Endodermal cell (in vitro differentiated cells): ENCODE data around the gene CLIC1. TPM values are rescaled to one million over a fixed set of nuclear protein-coding genes. Genes with fewer than 3 reads are reported as not detected.

ENCODE experiments used
- DNase-seq: peaks from one replicate; pipeline ENCODE4 v3.0.0-alpha.2; 2017
- H3K27ac ChIP-seq: 2 replicates; pipeline ENCODE4 v1.5.1; 2013; ENCODE audit warnings: mild to moderate bottlenecking, low read depth, low read length, moderate library complexity
- H3K27me3 ChIP-seq: 2 replicates; pipeline ENCODE4 v1.6.1; 2013; ENCODE audit warnings: mild to moderate bottlenecking, low read length, moderate library complexity; ENCODE audit not compliant: insufficient read depth, control insufficient read depth, poor library complexity, severe bottlenecking
- H3K36me3 ChIP-seq: 2 replicates; pipeline ENCODE4 v1.7.0; 2013; ENCODE audit warnings: mild to moderate bottlenecking, low read length, moderate library complexity; ENCODE audit not compliant: control insufficient read depth, insufficient read depth
- H3K4me1 ChIP-seq: one replicate; pipeline ENCODE4 v1.7.0; 2013; ENCODE audit warnings: low read length; ENCODE audit not compliant: control insufficient read depth, insufficient read depth
- H3K4me3 ChIP-seq: 2 replicates; pipeline ENCODE4 v1.5.1; 2013; ENCODE audit warnings: mild to moderate bottlenecking, low read length, moderate library complexity
- H3K9ac ChIP-seq: 2 replicates; pipeline ENCODE4 v1.6.1; 2013; ENCODE audit warnings: mild to moderate bottlenecking, low read length, moderate library complexity; ENCODE audit not compliant: poor library complexity, severe bottlenecking; ENCODE audit errors: extremely low read depth
- H3K9me3 ChIP-seq: 2 replicates; pipeline ENCODE4 v1.6.1; 2013; ENCODE audit warnings: mild to moderate bottlenecking, low read length, moderate library complexity; ENCODE audit not compliant: control insufficient read depth
- H3K27ac Mint-ChIP-seq: 2 replicates; pipeline ENCODE4 v1.8.0; 2020; ENCODE audit warnings: mixed read lengths
- H3K27me3 Mint-ChIP-seq: 2 replicates; pipeline ENCODE4 v1.8.0; 2021; ENCODE audit warnings: mild to moderate bottlenecking, mixed read lengths; ENCODE audit not compliant: insufficient read depth
- H3K36me3 Mint-ChIP-seq: 2 replicates; pipeline ENCODE4 v1.8.0; 2020; ENCODE audit warnings: low read depth, mixed read lengths
- H3K4me1 Mint-ChIP-seq: 2 replicates; pipeline ENCODE4 v1.8.0; 2020; ENCODE audit warnings: mixed read lengths
- H3K4me3 Mint-ChIP-seq: 2 replicates; pipeline ENCODE4 v1.8.0; 2020; ENCODE audit warnings: mild to moderate bottlenecking, moderate library complexity, mixed read lengths
- H3K9me3 Mint-ChIP-seq: 2 replicates; pipeline ENCODE4 v1.8.0; 2020; ENCODE audit warnings: mild to moderate bottlenecking, mixed read lengths
- WGBS, 2 experiments: methylation state at CpG; one replicate each; pipeline versions ENCODE4 v1.1.5 to v1.1.7; 2013; ENCODE audit warnings: missing lambda C conversion rate in 2 of 2, mixed read lengths in 1 of 2; ENCODE audit not compliant: insufficient coverage in 1 of 2, insufficient read length in 1 of 2; 5-methylcytosine and 5-hydroxymethylcytosine counted together
- long read RNA-seq, 4 experiments: library from polyadenylated mRNA in 2 of 4; library from RNA in 1 of 4; library from capped mRNA in 1 of 4; stranded (forward) in 3 of 4; unstranded in 1 of 4; transcript quantifications; one replicate each; pipeline ENCODE4 v2.0.0, GENCODE V29; 2020 to 2021; ENCODE audit warnings: inconsistent platforms in 1 of 4
- polyA plus RNA-seq, 2 experiments: library from polyadenylated mRNA; stranded (reverse); fragments of 50-300 nt; gene quantifications; one replicate each; pipeline ENCODE4 v1.2.3, GENCODE V29; 2013
- total RNA-seq, 2 donors: library from RNA; stranded (reverse); fragmentation: NEBNext Ultra II Directional in 1 of 2; extraction: Animal tissue kit (Norgen Biotek cat#: 25700) in 1 of 2; gene quantifications; 2 replicates in 1 of 2; 3 replicates in 1 of 2; pipeline ENCODE4 v1.2.1, GENCODE V29; 2021
- TF ChIP-seq, protein P1 (sequence below): fragments of 200-600 bp; sonication (generic); conservative IDR thresholded peaks from 2 replicates; pipeline ENCODE4 v1.5.0; 2021; ENCODE audit warnings: antibody characterized with exemption, mild to moderate bottlenecking

Gene CLIC1
- 100 to 1,000 TPM; 289 to 380 TPM for total RNA-seq
- polyA plus RNA-seq (2013, experiment 1 of 2) = 265 TPM
- 271 TPM for polyA plus RNA-seq (2013, experiment 2 of 2)
- long read RNA-seq, experiment 1, transcript CLIC1-208 (6 exons, 1,254 nt) = major isoform, 159 of 200 reads
- long read RNA-seq, experiment 1, partial matches to known transcripts = 29 of 200 reads
- long read RNA-seq, experiment 1, other reads (novel, unspliced or antisense) = 8 of 200 reads
- long read RNA-seq, experiment 2, transcript CLIC1-206 (7 exons, 1,127 nt) = minor isoform, 5 of 405 reads
- long read RNA-seq, experiment 2, transcript CLIC1-210 (7 exons, 1,098 nt) = minor isoform, 10 of 405 reads
- long read RNA-seq, experiment 2, transcript CLIC1-208 (6 exons, 1,254 nt) = major isoform, 388 of 405 reads
- long read RNA-seq, experiment 2, partial matches to known transcripts = 1 of 405 reads
- long read RNA-seq, experiment 2, other reads (novel, unspliced or antisense) = 1 of 405 reads
- long read RNA-seq, experiment 3, transcript CLIC1-208 (6 exons, 1,254 nt) = major isoform, 719 of 763 reads
- long read RNA-seq, experiment 3, transcript CLIC1-210 (7 exons, 1,098 nt) = minor isoform, 7 of 763 reads
- long read RNA-seq, experiment 3, partial matches to known transcripts = 6 of 763 reads
- long read RNA-seq, experiment 3, other reads (novel, unspliced or antisense) = 27 of 763 reads
- long read RNA-seq, experiment 4, transcript CLIC1-208 (6 exons, 1,254 nt) = major isoform, 1,513 of 1,687 reads
- long read RNA-seq, experiment 4, transcript CLIC1-206 (7 exons, 1,127 nt) = minor isoform, 25 of 1,687 reads
- long read RNA-seq, experiment 4, transcript CLIC1-210 (7 exons, 1,098 nt) = minor isoform, 51 of 1,687 reads
- long read RNA-seq, experiment 4, partial matches to known transcripts = 28 of 1,687 reads
- long read RNA-seq, experiment 4, other reads (novel, unspliced or antisense) = 69 of 1,687 reads

DNA sequence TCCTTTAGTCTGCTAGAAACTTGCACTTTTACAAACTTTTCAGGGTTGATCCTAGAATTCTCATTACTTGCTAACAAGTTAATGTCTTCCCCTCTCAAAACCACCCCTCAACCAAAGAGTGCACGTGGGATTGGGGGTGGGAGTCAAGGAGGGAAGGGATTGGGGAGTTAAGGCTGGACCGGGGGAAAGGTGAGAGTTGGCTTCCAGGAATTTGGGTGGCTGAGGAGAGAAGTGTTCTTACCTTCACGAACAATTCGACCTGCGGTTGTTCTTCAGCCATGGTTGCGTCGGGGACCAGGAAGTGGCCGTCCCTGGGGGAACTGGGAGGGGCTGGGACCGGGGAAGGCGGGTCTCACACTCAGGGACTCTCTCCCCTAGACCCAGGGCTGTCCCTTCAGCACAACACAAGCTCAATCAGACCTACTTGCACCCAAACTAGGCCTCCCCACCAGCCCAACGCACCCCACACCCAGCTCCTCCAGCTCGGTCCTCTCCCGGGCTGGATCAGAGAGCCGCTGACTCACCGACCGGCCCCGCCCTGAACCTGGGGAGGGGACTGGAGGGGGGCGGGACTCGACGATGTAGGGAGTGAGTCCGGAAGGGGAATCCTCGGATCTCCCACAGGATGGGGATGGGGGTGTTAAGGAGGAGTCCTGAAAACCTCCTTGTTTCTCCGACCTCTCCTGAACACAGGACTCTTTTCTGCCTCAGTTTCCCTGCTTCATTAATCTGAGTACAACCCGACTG lies at the start of gene CLIC1:
Gene CLIC1, minus strand, starts transcription at position 510 of the 747 bp plus-strand sequence. Its CDS starts 230 bp downstream, at position 280.
- H3K9me3 ChIP-seq = no peaks in the 10 kb centered on the region
- peaks cover 32% of the 10 kb centered on the region for H3K36me3 ChIP-seq
- 0% methylated on average over 4 to 24 of the region's 24 CpGs for WGBS, 2 experiments
- Mint-ChIP-seq H3K4me3 (peak within 1 kb of the TSS; percentile 99), H3K9me3 (no peaks in the 10 kb centered on the region), H3K27me3 (no peaks in the 10 kb centered on the region), H3K27ac (peak within 1 kb of the TSS; percentile 93), H3K4me1 (peaks cover 41% of the 10 kb centered on the region), H3K36me3 (peaks cover 31% of the 10 kb centered on the region)
- peak within 1 kb of the TSS; percentile 88 for H3K9ac ChIP-seq
- TF ChIP-seq, protein P1, sequence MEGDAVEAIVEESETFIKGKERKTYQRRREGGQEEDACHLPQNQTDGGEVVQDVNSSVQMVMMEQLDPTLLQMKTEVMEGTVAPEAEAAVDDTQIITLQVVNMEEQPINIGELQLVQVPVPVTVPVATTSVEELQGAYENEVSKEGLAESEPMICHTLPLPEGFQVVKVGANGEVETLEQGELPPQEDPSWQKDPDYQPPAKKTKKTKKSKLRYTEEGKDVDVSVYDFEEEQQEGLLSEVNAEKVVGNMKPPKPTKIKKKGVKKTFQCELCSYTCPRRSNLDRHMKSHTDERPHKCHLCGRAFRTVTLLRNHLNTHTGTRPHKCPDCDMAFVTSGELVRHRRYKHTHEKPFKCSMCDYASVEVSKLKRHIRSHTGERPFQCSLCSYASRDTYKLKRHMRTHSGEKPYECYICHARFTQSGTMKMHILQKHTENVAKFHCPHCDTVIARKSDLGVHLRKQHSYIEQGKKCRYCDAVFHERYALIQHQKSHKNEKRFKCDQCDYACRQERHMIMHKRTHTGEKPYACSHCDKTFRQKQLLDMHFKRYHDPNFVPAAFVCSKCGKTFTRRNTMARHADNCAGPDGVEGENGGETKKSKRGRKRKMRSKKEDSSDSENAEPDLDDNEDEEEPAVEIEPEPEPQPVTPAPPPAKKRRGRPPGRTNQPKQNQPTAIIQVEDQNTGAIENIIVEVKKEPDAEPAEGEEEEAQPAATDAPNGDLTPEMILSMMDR = no peak
- H3K27me3 ChIP-seq = no peaks in the 10 kb centered on the region
- DNase-seq = peak; percentile 93
- H3K27ac ChIP-seq = peak within 1 kb of the TSS; percentile 87
- peaks cover 18% of the 10 kb centered on the region for H3K4me1 ChIP-seq
- peak within 1 kb of the TSS; percentile 98 for H3K4me3 ChIP-seq

DNA sequence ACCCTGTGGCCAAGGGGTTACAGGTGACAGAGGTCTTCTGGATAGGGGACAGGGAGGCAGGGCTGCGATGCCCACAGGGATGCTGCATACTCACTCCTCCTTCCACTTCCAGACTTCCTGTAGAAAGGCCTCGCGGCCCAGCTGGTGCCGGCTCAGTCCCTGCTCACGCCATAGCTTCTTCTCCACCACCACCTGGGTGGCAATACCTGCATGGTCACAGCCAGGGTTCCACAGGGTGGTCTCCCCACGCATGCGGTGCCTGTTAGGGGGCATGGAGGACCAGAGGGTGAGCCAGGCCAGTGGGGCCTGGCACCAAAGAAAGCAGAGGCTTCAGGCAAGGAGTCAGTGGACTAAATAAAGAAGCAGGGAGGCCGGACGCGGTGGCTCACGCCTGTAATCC lies 49.1 kb upstream of the CLIC1 start:
- TF ChIP-seq, protein P1 = no peak
- peaks cover 62% of the 10 kb centered on the region for H3K36me3 ChIP-seq
- Mint-ChIP-seq H3K4me1 (no peaks in the 10 kb centered on the region), H3K27ac (no peak overlapping the region), H3K27me3 (no peaks in the 10 kb centered on the region), H3K9me3 (no peaks in the 10 kb centered on the region), H3K36me3 (peaks cover 50% of the 10 kb centered on the region), H3K4me3 (no peak overlapping the region)
- no peak overlapping the region for H3K27ac ChIP-seq
- H3K4me1 ChIP-seq = no peaks in the 10 kb centered on the region
- no peak overlapping the region for H3K9ac ChIP-seq
- no peaks in the 10 kb centered on the region for H3K27me3 ChIP-seq
- no peak for DNase-seq
- WGBS, 2 experiments = 96 to 97% methylated on average over 10 to 11 of the region's 11 CpGs
- no peak overlapping the region for H3K4me3 ChIP-seq
- H3K9me3 ChIP-seq = no peaks in the 10 kb centered on the region
